Measurements from ENCODE around the gene EIF3M.
"Not testable (repeated sequence)": the region's sequence is repeated elsewhere in the genome, so short reads cannot be mapped to it uniquely, and the experiment has no call there.

- not testable (repeated sequence) for TF ChIP-seq POLR2A (IDR thresholded peaks at IDR 0.05); POLR2AphosphoS5 (IDR thresholded peaks at IDR 0.05); CTCF (IDR thresholded peaks at IDR 0.05 in 8 of 11, conservative IDR thresholded peaks at IDR 0.05 in 3 of 11)
These were observed 25.2 kb downstream of the EIF3M start for GRCh38 chr11:32608826-32609225.
